OCI-LY1 (cell line): ENCODE data around the gene DRAP1.

Experiments
- CTCF ChIP-seq: fragments of 200-600 bp; sonication (generic), shearing (Covaris generic); IDR thresholded peaks from 2 replicates; pipeline ENCODE4 v1.5.1; 2017; ENCODE audit warnings: mild to moderate bottlenecking, antibody characterized with exemption, low read length, moderate library complexity, mixed read lengths
- EZH2 ChIP-seq: fragments of 200-600 bp; sonication (generic), shearing (Covaris generic); IDR thresholded peaks from 2 replicates; pipeline ENCODE4 v1.8.0; 2017; ENCODE audit warnings: borderline replicate concordance, mixed run types, mild to moderate bottlenecking, antibody characterized with exemption, low read length, moderate library complexity, mixed read lengths

GRCh38 chr11:65967329-65967934 lies 48.2 kb downstream of the DRAP1 start:
- TF ChIP-seq CTCF (no peak), EZH2 (no peak)
